ENCODE data around the gene KRT10. TPM values are rescaled to one million over a fixed set of nuclear protein-coding genes. Genes with fewer than 3 reads are reported as not detected.

KRT10 gene
- total RNA-seq, 4 donors from 2014 or later = 5.1 to 19.0 (median 8.1) TPM

DNA sequence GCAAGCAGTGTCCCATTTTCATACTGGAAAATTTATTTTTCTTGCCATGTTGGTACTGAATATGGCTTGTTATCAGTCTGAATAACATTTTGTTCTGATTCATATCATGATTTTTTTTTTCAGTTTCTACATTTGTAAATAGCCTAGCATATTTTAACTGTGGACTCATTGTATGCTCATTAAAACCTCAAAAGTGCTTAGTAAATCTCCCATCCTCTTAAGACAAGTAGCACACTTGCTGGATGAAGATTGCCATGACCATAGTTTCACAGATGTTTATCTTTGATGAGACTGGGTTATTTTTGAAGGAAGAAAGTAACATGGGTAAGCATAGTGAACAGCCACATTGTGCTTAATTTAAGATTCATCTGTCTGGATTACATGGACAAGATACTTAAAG, 878 bp downstream of the KRT10 start:
- Histone ChIP-seq H3K27me3 (no peaks in the 10 kb centered on the region), H3K27ac (no peak overlapping the region), H3K36me3 (peaks cover 0 to 11% (median 0%) of the 10 kb centered on the region in 3 donors), H3K4me1 (peaks cover 0 to 5% (median 2%) of the 10 kb centered on the region in 4 donors), H3K9me3 (no peaks in the 10 kb centered on the region), H3K4me3 (no peak overlapping the region)
- DNase-seq = no peak
- TF ChIP-seq POLR2A (IDR thresholded peaks at IDR 0.05) = no peak
- TF ChIP-seq, protein P1, sequence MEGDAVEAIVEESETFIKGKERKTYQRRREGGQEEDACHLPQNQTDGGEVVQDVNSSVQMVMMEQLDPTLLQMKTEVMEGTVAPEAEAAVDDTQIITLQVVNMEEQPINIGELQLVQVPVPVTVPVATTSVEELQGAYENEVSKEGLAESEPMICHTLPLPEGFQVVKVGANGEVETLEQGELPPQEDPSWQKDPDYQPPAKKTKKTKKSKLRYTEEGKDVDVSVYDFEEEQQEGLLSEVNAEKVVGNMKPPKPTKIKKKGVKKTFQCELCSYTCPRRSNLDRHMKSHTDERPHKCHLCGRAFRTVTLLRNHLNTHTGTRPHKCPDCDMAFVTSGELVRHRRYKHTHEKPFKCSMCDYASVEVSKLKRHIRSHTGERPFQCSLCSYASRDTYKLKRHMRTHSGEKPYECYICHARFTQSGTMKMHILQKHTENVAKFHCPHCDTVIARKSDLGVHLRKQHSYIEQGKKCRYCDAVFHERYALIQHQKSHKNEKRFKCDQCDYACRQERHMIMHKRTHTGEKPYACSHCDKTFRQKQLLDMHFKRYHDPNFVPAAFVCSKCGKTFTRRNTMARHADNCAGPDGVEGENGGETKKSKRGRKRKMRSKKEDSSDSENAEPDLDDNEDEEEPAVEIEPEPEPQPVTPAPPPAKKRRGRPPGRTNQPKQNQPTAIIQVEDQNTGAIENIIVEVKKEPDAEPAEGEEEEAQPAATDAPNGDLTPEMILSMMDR (IDR thresholded peaks at IDR 0.05) = no peak

DNA sequence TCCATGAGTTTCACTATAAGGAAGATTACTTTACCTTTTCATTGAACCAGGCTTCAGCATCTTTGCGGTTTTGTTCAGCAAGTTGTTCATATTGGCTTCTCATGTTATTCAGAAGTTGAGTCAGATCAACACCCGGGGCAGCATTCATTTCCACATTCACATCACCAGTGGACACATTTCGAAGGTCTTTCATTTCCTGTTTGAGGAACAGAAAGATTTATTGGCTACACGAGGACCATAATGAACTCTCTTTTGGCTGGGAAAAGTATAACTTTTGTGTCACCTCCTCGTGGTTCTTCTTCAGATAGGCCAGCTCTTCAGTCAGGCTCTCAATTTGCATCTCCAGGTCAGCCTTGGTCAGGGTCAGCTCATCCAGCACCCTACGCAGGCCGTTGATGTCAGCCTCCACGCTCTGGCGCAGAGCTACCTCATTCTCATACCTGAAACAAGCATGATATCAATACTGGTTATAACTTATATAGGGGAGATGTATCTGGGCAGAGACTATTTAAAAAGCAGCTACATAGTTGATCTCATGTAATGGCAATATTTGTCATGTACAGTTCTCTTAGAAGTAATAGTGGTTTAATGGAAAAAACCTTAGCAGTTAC, 2.1 kb downstream of the KRT10 start:
- DNase-seq = no peak
- no peak overlapping the region for H3K27ac ChIP-seq
- H3K4me1 ChIP-seq = peaks cover 0 to 5% (median 2%) of the 10 kb centered on the region in 4 donors
- H3K4me3 ChIP-seq = no peak overlapping the region
- TF ChIP-seq, protein P1 (IDR thresholded peaks at IDR 0.05) = no peak
- no peak for TF ChIP-seq POLR2A (IDR thresholded peaks at IDR 0.05)
- H3K27me3 ChIP-seq = no peaks in the 10 kb centered on the region
- peaks cover 0 to 11% (median 0%) of the 10 kb centered on the region in 3 donors for H3K36me3 ChIP-seq
- H3K9me3 ChIP-seq = no peaks in the 10 kb centered on the region

DNA sequence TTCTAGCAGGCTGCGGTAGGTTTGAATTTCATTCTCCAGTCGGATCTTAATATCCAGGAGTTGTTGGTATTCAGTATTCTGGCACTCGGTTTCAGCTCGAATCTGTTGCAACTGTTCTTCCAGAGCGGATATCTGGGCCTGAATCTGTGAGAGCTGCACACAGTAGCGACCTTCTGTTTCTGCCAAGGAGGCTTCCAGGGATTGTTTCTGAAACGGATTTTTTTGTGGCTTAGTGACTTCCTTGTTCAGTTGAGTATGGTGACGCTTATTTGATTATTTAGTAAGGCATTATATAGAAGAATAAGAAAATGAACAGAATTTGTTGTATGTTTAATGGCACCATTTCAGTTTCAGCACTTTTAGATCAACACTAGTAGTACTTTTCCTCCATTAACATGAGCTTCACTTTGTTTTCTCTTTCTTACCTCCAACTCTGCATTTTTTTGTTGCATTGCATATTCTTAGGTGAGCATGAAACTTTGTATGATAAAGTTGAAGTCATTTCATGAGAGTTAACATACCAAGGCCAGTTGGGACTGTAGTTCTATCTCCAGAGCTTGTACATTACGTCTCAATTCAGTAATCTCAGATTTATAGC, 2.8 kb downstream of the KRT10 start:
- no peak for DNase-seq
- no peak for TF ChIP-seq POLR2A (IDR thresholded peaks at IDR 0.05)
- TF ChIP-seq, protein P1 (IDR thresholded peaks at IDR 0.05) = no peak

DNA sequence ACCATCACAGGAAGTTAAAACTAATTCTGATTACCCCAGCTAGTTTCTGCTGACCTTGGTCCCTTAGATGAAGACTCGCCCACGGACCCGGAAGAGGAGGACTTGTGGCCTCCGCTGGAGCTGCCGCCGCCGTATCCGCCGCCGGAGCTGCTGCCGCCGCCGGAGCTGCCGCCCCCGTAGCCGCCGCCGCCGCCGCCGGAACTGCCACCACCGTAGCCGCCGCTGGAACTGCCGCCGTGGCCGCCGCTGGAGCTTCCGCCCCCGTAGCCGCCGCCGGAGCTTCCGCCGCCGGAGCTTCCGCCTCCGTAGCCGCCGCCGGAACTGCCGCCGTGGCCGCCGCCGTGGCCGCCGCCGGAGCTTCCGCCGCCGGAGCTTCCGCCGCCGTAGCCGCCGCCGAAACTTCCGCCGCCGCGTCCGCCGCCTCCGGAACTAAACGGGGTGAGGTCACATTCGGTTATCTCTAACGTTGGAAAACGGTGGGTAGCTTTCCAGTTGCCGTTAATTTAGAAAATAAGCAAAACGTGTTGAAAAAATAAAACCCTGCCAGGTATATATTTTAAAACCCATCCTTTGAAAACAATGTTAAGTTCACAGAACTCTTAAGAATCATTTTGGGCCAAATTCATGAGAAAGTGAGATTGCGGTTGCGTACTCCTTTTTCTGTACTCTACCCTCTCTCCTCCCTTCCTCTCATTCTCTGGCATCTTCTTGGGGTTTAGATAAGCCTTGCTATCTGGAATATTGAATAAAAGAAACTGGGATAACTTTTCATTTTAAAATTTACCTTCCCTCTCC, 3.5 kb downstream of the KRT10 start:
- TF ChIP-seq, protein P1 (IDR thresholded peaks at IDR 0.05) = peak in 1 of 6 experiments; percentile 1
- peak; percentile 28 to 60 for TF ChIP-seq POLR2A (IDR thresholded peaks at IDR 0.05)
- Histone ChIP-seq H3K9me3 (no peaks in the 10 kb centered on the region), H3K4me1 (peaks cover 0 to 5% (median 2%) of the 10 kb centered on the region in 4 donors), H3K27me3 (no peaks in the 10 kb centered on the region), H3K36me3 (peaks cover 0 to 11% (median 0%) of the 10 kb centered on the region in 3 donors), H3K27ac (peak overlapping the region; percentile 79 to 96 (median 90)), H3K4me3 (peak overlapping the region; percentile 67 to 93 (median 68))
- DNase-seq = peak; percentile 70 to 90 (median 90)

More for the DNA sequence above, 2.8 kb downstream of the KRT10 start:
- Histone ChIP-seq H3K4me3 (peak overlapping the region; percentile 67 to 93 (median 68)), H3K4me1 (peaks cover 0 to 5% (median 2%) of the 10 kb centered on the region in 4 donors), H3K27me3 (no peaks in the 10 kb centered on the region), H3K9me3 (no peaks in the 10 kb centered on the region), H3K36me3 (peaks cover 0 to 11% (median 0%) of the 10 kb centered on the region in 3 donors), H3K27ac (peak overlapping the region in 2 of 4 donors; percentile 23 to 93)

- H3K27ac ChIP-seq = peak overlapping the region; percentile 79 to 96 (median 90)
- no peaks in the 10 kb centered on the region for H3K27me3 ChIP-seq
- H3K4me3 ChIP-seq = peak overlapping the region; percentile 67 to 93 (median 68)
- no peak for DNase-seq
- TF ChIP-seq, protein P1 (IDR thresholded peaks at IDR 0.05) = no peak
- no peak for TF ChIP-seq POLR2A (IDR thresholded peaks at IDR 0.05)
- H3K36me3 ChIP-seq = peaks cover 0 to 11% (median 0%) of the 10 kb centered on the region in 3 donors
- peaks cover 0 to 5% (median 2%) of the 10 kb centered on the region in 4 donors for H3K4me1 ChIP-seq
- no peaks in the 10 kb centered on the region for H3K9me3 ChIP-seq
Observed at GRCh38 chr17:40818343-40818732, 4.1 kb downstream of the KRT10 start.

All from Peyer's patch (tissue), 4 donors.